ENCODE data around the gene TMEM63C. TPM values are rescaled to one million over a fixed set of nuclear protein-coding genes. Genes with fewer than 3 reads are reported as not detected.

Gene TMEM63C
- total RNA-seq, 3 donors from 2014 or later (not counting 1 experiment from before 2014, with no cell fraction given), result 1.5 to 5.1 (median 2.1) TPM

GRCh38 chr14:77265561-77266335 lies 84.2 kb downstream of the TMEM63C start:
- 90% methylated on average over 15 of the region's 16 CpGs for WGBS (ENCODE audit: insufficient coverage)
- H3K4me3 Mint-ChIP-seq, result no peak overlapping the region
- Histone ChIP-seq H3K4me3 (ENCODE audit: low read length) (no peak overlapping the region), H3K27ac (ENCODE audit: low read length) (no peak overlapping the region), H3K27me3 (ENCODE audit: control insufficient read depth, insufficient read depth, low read length) (peaks cover 5% of the 10 kb centered on the region), H3K36me3 (ENCODE audit: control insufficient read depth, insufficient read depth, low read length) (no peaks in the 10 kb centered on the region), H3K9me3 (ENCODE audit: control insufficient read depth, insufficient read depth, low read length) (no peaks in the 10 kb centered on the region), H3K4me1 (ENCODE audit: control insufficient read depth, insufficient read depth, low read length) (no peaks in the 10 kb centered on the region)
- no peaks in the 10 kb centered on the region for H3K4me1 Mint-ChIP-seq
- H3K27ac Mint-ChIP-seq, result no peak overlapping the region
- no peaks in the 10 kb centered on the region for H3K36me3 Mint-ChIP-seq
- ATAC-seq (no peak), DNase-seq (no peak)
- no peaks in the 10 kb centered on the region for H3K9me3 Mint-ChIP-seq
- H3K27me3 Mint-ChIP-seq (ENCODE audit: low read depth in 2 of 2), result peaks cover 27 to 43% of the 10 kb centered on the region in 2 donors
- intact Hi-C loops (cut with micrococcal nuclease), result no loop called here
- no peak for TF ChIP-seq CTCF (IDR thresholded peaks at IDR 0.05)

GRCh38 chr14:77266336-77266735 lies 84.7 kb downstream of the TMEM63C start:
- H3K27ac Mint-ChIP-seq, result no peak overlapping the region
- no peak for DNase-seq

GRCh38 chr14:77267937-77268699 lies 86.5 kb downstream of the TMEM63C start:
- intact Hi-C loops (cut with micrococcal nuclease), result no loop called here
- H3K27me3 ChIP-seq (ENCODE audit: control insufficient read depth, insufficient read depth, low read length), result peaks cover 7% of the 10 kb centered on the region
- H3K36me3 ChIP-seq (ENCODE audit: control insufficient read depth, insufficient read depth, low read length), result no peaks in the 10 kb centered on the region
- TF ChIP-seq CTCF (IDR thresholded peaks at IDR 0.05), result no peak
- Mint-ChIP-seq H3K9me3 (no peaks in the 10 kb centered on the region), H3K4me1 (no peaks in the 10 kb centered on the region), H3K36me3 (no peaks in the 10 kb centered on the region), H3K4me3 (no peak overlapping the region), H3K27me3 (ENCODE audit: low read depth in 2 of 2) (peaks cover 30 to 44% of the 10 kb centered on the region in 2 donors), H3K27ac (no peak overlapping the region)
- H3K4me3 ChIP-seq (ENCODE audit: low read length), result no peak overlapping the region
- H3K4me1 ChIP-seq (ENCODE audit: control insufficient read depth, insufficient read depth, low read length), result no peaks in the 10 kb centered on the region
- no peak for ATAC-seq
- no peaks in the 10 kb centered on the region for H3K9me3 ChIP-seq (ENCODE audit: control insufficient read depth, insufficient read depth, low read length)
- WGBS (ENCODE audit: insufficient coverage), result 91% methylated on average over 5 of the region's 5 CpGs
- DNase-seq, result no peak
- H3K27ac ChIP-seq (ENCODE audit: low read length), result no peak overlapping the region

More at GRCh38 chr14:77266336-77266735, 84.7 kb downstream of the TMEM63C start:
- H3K4me3 Mint-ChIP-seq, result no peak overlapping the region
- Histone ChIP-seq H3K27me3 (ENCODE audit: control insufficient read depth, insufficient read depth, low read length) (peaks cover 7% of the 10 kb centered on the region), H3K4me3 (ENCODE audit: low read length) (no peak overlapping the region), H3K36me3 (ENCODE audit: control insufficient read depth, insufficient read depth, low read length) (no peaks in the 10 kb centered on the region), H3K27ac (ENCODE audit: low read length) (no peak overlapping the region), H3K9me3 (ENCODE audit: control insufficient read depth, insufficient read depth, low read length) (no peaks in the 10 kb centered on the region), H3K4me1 (ENCODE audit: control insufficient read depth, insufficient read depth, low read length) (no peaks in the 10 kb centered on the region)
- 95% methylated on average over 8 of the region's 8 CpGs for WGBS (ENCODE audit: insufficient coverage)
- no peak for TF ChIP-seq CTCF (IDR thresholded peaks at IDR 0.05)
- intact Hi-C loops (cut with micrococcal nuclease), result no loop called here
- no peak for ATAC-seq
- no peaks in the 10 kb centered on the region for H3K36me3 Mint-ChIP-seq
- H3K27me3 Mint-ChIP-seq (ENCODE audit: low read depth in 2 of 2), result peaks cover 24 to 42% of the 10 kb centered on the region in 2 donors
- H3K9me3 Mint-ChIP-seq, result no peaks in the 10 kb centered on the region
- no peaks in the 10 kb centered on the region for H3K4me1 Mint-ChIP-seq

All from natural killer cell (primary cell).